GM12864 (cell line): ENCODE measurements around the gene C2CD5.
"Not testable (repeated sequence)": the region's sequence is repeated elsewhere in the genome, so short reads cannot be mapped to it uniquely, and the experiment has no call there.

ENCODE experiments used
- DNase-seq: peaks from one replicate; pipeline ENCODE4 v3.0.0-alpha.2; 2011; ENCODE audit warnings: low read depth
- H3K4me3 ChIP-seq: 2 replicates; pipeline ENCODE4 v1.5.1; 2011; ENCODE audit warnings: mild to moderate bottlenecking, low read depth, low read length, control low read depth
- TF ChIP-seq, protein P1 (sequence below): IDR thresholded peaks from 2 replicates; pipeline ENCODE4 v1.5.1; 2011; ENCODE audit warnings: low read depth, mild to moderate bottlenecking, moderate library complexity, low read length, control low read depth, inconsistent platforms; ENCODE audit errors: missing control alignments

C2CD5 gene

DNA sequence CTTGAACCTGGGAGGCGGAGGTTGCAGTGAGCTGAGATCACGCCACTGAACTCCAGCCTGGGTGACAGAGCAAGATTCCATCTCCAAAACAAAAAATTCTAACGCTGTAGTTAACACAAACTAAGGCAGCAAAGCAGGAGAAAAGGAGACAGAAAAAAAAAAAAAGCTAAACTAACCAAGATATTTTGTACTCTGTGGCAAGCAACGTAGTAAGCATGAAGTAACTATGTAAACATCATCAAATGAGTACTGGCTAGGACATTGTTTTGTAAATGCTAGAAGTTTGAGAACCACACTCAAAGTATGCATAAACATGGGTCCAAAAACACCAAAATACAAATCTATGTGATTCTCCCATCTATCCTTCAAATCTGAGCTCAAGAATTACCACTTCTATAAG, 44.2 kb downstream of the C2CD5 start:
- no peak overlapping the region for H3K4me3 ChIP-seq
- TF ChIP-seq, protein P1, sequence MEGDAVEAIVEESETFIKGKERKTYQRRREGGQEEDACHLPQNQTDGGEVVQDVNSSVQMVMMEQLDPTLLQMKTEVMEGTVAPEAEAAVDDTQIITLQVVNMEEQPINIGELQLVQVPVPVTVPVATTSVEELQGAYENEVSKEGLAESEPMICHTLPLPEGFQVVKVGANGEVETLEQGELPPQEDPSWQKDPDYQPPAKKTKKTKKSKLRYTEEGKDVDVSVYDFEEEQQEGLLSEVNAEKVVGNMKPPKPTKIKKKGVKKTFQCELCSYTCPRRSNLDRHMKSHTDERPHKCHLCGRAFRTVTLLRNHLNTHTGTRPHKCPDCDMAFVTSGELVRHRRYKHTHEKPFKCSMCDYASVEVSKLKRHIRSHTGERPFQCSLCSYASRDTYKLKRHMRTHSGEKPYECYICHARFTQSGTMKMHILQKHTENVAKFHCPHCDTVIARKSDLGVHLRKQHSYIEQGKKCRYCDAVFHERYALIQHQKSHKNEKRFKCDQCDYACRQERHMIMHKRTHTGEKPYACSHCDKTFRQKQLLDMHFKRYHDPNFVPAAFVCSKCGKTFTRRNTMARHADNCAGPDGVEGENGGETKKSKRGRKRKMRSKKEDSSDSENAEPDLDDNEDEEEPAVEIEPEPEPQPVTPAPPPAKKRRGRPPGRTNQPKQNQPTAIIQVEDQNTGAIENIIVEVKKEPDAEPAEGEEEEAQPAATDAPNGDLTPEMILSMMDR = no peak
- DNase-seq = no peak

DNA sequence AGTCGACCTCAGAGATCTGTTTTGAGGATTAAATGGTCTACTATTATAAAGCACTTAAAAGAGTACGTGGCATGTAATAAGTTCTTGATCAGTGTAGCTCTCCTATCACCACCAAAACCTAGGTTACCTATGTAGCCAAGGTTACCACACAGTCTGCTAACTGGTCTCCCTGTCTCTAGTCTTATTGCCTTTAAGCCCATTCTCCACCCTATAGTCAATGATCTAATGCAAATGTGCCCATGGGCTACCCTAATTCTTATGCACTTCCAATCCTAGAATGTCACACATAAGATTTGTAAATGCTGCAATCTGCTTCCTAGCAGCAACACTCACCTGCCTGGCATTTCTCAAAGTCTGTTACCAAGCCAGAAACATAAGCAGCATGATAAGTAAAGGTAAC, 44.9 kb downstream of the C2CD5 start:
- no peak for DNase-seq
- no peak overlapping the region for H3K4me3 ChIP-seq
- TF ChIP-seq, protein P1 = no peak

DNA sequence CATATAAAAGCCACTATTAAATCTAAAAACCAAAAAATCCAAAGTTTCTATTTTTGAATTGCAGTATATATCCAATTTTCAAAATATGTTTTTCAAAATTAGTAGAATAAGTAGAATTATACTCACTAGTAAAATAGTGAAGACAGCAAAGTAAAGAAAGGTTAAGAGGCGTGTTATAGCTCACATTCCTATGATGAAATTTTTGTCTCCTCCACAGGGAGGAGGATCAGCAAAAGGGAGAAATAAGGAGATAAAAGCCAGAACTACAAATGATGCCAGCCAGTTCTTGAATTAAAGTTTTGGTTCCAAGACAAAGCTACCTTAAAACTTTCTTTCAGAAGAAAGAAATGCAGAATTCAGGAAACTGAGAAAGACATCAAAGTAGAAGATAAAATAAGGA, 50.0 kb downstream of the C2CD5 start:
- no peak for DNase-seq
- no peak overlapping the region for H3K4me3 ChIP-seq
- TF ChIP-seq, protein P1 = no peak

DNA sequence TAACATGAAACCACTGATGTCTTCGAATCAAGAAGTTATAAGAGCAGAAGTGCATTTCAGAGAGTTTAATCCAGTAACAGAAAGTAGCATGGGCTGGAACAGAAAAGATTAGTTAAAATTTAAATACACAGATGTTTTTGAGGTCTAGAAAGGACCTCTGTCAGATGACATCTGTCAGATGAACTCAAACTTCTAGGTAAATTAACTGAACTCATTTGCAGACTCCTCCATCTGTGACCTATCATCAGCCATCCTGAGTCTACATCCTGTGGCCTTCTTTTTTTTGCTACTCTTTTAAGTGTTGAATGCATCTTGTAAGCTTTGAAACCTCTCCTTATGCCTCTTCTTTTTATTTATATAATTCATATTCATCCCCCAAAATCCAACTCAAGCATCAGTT, 53.3 kb downstream of the C2CD5 start:
- no peak for DNase-seq
- TF ChIP-seq, protein P1 = no peak
- no peak overlapping the region for H3K4me3 ChIP-seq

DNA sequence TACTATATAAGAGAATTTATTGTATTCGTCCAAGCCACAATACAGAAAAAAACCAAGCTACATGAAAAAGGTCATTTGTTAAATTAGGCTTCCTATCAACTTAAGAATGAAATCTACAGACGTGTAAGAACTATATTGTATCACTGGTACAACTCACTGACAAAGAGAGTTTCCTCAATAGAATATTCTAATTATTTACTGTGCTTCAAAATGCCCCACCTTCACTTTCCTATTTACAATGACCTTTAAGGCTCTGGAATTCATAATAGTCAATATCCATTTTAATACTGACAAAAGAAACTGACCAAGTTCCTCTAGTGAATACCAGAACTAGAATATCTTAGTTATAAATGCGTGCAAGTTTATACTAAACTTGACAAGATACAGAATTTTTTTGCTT, 55.9 kb downstream of the C2CD5 start:
- no peak for DNase-seq
- TF ChIP-seq, protein P1 = no peak
- H3K4me3 ChIP-seq = no peak overlapping the region

DNA sequence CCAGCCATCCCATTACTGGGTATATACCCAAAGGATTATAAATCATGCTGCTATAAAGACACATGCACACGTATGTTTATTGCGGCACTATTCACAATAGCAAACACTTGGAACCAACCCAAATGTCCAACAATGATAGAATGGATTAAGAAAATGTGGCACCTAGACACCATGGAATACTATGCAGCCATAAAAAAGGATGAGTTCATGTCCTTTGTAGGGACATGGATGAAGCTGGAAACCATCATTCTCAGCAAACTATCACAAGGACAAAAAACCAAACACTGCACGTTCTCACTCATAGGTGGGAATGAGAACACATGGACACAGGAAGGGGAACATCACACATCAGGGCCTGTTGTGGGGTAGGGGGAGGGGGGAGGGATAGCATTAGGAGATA, 56.7 kb downstream of the C2CD5 start:
- H3K4me3 ChIP-seq, DNase-seq: not testable (repeated sequence)

DNA sequence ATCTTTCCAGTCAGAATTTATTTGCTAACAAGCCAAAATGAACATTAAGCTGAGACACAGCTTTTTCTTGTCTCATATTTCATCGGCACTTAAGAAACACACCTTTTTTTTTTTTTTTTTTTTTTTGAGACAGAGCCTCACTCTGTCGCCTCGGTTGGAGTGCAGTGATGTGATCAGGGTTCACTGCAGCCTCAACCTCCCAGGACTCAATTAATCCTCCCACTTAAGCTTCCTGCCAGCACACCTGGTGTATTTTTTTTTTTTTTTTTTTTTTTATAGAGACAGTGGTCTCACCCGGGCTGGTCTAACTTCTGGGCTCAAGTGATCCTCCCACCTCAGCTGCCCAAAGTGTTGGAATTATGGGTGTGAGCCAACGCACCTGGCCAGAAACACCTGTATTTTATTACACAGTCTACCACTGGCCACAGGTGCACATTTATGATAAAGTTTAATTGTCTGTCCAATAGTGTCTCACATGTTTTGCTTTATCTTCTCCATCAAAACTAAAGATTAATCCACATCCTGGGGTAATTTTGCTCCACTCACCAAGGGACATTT, 62.7 kb downstream of the C2CD5 start:
- TF ChIP-seq, protein P1 = no peak
- no peak overlapping the region for H3K4me3 ChIP-seq
- DNase-seq = no peak

DNA sequence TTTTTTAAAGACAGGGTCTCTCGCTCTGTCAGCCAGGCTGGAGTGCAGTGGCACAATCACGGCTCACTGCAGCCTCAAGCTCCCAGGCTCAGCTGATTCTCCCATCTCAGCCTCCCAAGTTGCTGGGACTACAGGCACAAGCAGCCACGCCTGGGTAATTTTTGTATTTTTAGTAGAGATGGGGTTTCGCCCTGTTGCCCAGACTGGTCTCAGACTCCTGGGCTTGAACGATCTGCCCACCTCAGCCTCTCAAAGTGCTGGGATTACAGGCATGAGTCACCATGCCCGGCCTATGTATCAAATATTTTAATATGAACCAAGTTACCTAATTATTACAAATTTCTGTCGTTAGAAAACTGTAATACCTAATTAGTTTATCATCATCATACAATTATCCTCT, 63.5 kb downstream of the C2CD5 start:
- H3K4me3 ChIP-seq, DNase-seq: not testable (repeated sequence)
